Stimulated activated memory B cell treated with anti-CD40 and anti-IgM and Interleukin-4, amounts not matched to agents 10 μg/mL and 1 μg/mL and 100 μg/mL, for 72 hours (primary cell): ENCODE data around the gene SDR39U1.
A peak's percentile ranks its signal among the peaks of the same experiment; 100 is the strongest.
"Not testable (repeated sequence)": the region's sequence is repeated elsewhere in the genome, so short reads cannot be mapped to it uniquely, and the experiment has no call there.

Source experiments
- ATAC-seq: fragments of 150-1000 bp; cut with Tn5 transposase; 2 replicates; pipeline ENCODE4 v1.10.0; 2021
- H3K27ac Mint-ChIP-seq: one replicate; pipeline ENCODE4 v1.8.0; 2022; ENCODE audit warnings: mild to moderate bottlenecking, mixed read lengths
- H3K27me3 Mint-ChIP-seq: one replicate; pipeline ENCODE4 v1.8.0; 2022; ENCODE audit warnings: mixed read lengths
- H3K36me3 Mint-ChIP-seq: one replicate; pipeline ENCODE4 v1.8.0; 2022; ENCODE audit warnings: mixed read lengths
- H3K4me1 Mint-ChIP-seq: one replicate; pipeline ENCODE4 v1.8.0; 2022; ENCODE audit warnings: mixed read lengths
- H3K4me3 Mint-ChIP-seq: one replicate; pipeline ENCODE4 v1.8.0; 2022; ENCODE audit warnings: mild to moderate bottlenecking, moderate library complexity, mixed read lengths
- H3K9me3 Mint-ChIP-seq: one replicate; pipeline ENCODE4 v1.8.0; 2022; ENCODE audit warnings: mixed read lengths

Gene SDR39U1, protein sequence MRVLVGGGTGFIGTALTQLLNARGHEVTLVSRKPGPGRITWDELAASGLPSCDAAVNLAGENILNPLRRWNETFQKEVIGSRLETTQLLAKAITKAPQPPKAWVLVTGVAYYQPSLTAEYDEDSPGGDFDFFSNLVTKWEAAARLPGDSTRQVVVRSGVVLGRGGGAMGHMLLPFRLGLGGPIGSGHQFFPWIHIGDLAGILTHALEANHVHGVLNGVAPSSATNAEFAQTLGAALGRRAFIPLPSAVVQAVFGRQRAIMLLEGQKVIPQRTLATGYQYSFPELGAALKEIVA

DNA sequence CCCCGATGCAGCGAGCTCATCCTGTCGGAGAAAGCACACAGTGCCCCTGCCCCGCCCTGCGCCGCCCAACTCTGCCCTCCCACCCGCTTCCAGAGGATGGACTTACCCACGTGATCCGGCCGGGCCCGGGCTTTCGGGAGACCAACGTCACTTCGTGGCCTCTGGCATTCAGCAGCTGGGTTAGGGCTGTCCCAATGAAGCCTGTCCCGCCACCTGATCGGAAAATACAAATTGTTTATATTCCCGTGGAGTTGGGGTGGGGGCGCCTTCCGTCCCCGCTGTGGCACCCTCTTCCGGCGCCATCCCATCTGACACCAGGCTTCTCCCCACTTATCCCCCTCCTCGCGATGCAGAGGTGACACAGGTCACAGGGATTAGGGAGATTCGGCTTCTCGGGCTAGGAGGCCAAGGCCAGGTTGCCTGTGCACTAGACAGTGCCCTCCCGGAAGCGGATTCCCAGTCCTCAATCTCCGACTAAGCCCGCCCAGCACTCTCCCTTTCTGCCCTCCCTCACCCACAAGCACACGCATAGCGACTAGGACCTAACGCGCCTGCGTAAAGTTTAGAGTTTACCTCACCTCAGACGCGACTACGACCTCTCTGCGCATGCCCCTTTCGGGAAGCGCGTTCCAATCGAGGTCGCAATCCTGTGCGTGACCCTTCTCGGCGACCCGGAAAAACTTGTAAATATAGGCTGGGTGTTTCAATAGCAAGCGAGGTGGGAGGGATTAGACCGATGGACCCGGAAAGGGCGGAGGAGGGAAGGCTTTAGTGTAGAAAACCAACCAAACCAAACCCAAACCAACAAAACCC lies at the start of gene SDR39U1:
SDR39U1 (minus strand) TSS at position 537 of the 813 bp plus-strand sequence; CDS start at position 530, 7 bp downstream.
- peaks cover 55% of the 10 kb centered on the region for H3K4me1 Mint-ChIP-seq
- ATAC-seq: peak; percentile 96

DNA sequence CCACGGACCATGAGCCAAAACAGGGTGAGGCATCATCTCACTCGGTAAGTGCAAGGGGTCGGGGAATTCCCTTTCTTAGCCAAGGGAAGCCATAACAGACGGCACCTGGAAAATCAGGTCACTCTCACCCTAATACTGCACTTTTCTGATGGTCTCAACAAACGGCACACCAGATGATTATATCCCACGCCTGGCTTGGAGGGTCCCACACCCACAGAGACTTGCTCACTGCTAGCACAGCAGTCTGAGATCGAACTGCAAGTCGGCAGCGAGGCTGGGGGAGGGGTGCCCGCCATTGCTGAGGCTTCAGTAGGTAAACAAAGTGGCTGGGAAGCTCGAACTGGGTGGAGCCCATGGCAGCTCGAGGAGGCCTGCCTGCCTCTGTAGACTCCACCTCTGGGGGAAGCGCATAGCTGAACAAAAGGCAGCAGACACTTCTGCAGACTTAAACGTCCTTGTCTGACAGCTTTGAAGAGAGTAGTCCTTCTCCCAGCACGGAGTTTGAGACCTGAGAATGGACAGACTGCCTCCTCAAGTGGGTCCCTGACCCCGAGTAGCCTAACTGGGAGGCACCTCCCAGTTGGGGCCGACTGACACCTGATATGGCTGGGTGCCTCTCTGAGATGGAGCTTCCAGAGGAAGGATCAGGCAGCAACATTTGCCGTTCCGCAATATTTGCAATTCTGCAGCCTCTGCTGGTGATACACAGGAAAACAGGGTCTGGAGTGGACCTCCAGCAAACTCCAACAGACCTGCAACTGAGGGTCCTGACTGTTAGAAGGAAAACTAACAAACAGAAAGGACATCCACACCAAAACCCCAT lies 49.2 kb upstream of the SDR39U1 start:
- not testable (repeated sequence) for H3K4me1 Mint-ChIP-seq, H3K27ac Mint-ChIP-seq, ATAC-seq, H3K9me3 Mint-ChIP-seq, H3K36me3 Mint-ChIP-seq, H3K4me3 Mint-ChIP-seq
- H3K27me3 Mint-ChIP-seq: peaks cover 25% of the 10 kb centered on the region

More for the DNA sequence above, at the start of gene SDR39U1:
- Mint-ChIP-seq H3K36me3 (peaks cover 37% of the 10 kb centered on the region), H3K27me3 (no peaks in the 10 kb centered on the region), H3K9me3 (no peaks in the 10 kb centered on the region), H3K27ac (peak within 1 kb of the TSS; percentile 98), H3K4me3 (peak within 1 kb of the TSS; percentile 88)

DNA sequence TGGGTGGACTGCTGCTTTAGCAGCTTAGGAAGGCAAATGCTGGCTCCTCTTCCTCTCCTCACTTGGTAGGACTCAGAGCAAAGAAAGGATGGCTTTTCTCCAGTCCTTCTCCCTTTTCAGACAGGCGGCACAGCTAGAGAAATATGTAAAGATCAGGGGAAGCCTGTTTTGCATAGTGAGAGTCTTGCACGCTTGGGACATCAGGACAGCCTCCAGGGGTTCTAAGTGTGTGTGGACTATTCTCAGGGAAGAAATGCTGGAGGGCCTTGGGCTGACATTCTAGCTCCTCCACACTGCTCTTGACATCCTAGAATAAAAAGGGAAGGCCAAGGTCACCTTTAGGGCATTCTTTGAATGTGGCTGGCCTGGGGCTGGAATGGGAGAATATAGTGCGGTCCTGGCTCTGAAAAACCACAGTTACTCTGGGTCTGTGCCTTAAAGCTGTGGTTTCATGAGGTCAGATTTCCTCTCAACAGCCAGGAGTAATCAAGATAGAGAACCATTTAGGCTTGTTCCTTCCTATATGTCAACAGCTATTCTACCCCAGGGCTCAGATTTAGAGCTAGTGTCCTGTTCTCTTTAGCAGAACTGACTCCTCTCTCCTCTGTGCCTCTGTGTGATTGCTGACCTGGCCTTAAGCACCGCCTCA lies 41.2 kb upstream of the SDR39U1 start:
- peaks cover 21% of the 10 kb centered on the region for H3K4me1 Mint-ChIP-seq
- no peaks in the 10 kb centered on the region for H3K36me3 Mint-ChIP-seq
- H3K4me3 Mint-ChIP-seq: no peak overlapping the region
- ATAC-seq: peak; percentile 45
- peak overlapping the region; percentile 42 for H3K27ac Mint-ChIP-seq
- H3K27me3 Mint-ChIP-seq: no peaks in the 10 kb centered on the region
- no peaks in the 10 kb centered on the region for H3K9me3 Mint-ChIP-seq

DNA sequence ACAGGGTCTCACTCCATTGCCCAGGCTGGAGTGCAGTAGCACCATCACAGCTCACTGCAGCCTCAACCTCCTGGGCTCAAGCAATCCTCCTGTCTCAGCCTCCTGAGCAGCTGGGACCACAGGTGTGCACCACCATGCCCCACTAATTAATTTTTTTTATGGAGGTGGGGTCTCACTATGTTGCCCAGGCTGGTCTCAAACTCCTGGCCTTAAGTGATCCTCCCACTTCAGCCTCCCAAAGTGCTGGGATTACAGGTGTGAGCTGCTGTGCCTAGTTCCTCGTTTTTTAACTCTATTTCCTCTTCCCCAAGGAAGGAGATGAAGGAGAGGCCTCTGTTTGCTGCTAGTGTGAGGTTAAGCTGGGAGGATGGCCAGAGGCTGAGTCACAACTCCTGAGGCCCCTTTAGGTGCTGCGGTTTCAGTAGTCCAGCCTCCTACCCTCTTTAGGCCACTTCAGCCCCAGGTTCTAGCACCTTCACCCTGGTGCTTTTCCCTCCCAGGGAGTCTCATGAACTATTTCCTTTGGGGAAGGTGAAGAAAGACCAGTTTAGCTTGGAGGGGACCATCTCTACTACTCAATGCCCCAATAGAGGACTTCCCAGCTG lies 40.2 kb upstream of the SDR39U1 start:
- ATAC-seq, H3K27me3 Mint-ChIP-seq, H3K36me3 Mint-ChIP-seq, H3K4me3 Mint-ChIP-seq, H3K9me3 Mint-ChIP-seq: not testable (repeated sequence)
- peak overlapping the region; percentile 42 for H3K27ac Mint-ChIP-seq
- H3K4me1 Mint-ChIP-seq: peaks cover 21% of the 10 kb centered on the region

DNA sequence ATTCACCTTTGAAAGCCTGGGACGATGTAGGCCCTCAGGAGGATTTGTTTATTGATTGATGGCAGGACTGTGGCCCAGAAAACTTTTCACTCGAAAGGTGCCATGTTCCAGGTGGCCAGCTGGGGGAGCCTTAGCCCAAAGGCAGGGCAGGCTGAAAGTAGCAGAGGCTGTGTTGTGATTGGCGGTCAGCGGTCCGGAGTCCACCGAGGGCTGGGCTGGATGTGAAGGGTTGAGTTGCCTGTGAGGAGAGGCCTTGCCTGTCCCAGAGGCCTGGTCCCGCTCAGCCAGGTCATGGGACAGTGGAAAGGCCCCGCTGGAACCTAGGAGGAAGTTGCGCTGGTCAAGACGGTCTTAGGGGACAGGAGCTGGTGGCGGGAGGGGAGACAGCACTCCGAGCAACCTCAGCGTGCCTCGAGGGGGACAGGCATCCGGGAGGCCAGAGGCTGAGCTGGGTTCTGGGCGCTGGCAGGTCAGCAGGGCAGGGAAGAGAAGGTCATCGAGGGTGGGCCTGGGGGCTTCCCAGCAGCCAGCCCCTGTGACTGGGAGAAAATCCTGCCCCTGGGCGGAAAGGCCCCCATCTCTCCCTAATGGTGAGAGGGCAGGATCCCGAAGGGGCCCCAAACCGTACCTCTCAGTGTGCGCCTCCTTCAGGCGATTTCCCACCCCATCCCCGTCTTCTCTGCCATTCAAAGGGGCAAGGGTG lies 39.2 kb upstream of the SDR39U1 start:
- H3K9me3 Mint-ChIP-seq: no peaks in the 10 kb centered on the region
- H3K27ac Mint-ChIP-seq: peak overlapping the region; percentile 71
- no peaks in the 10 kb centered on the region for H3K27me3 Mint-ChIP-seq
- H3K4me1 Mint-ChIP-seq: peaks cover 21% of the 10 kb centered on the region
- ATAC-seq: peak; percentile 89
- no peaks in the 10 kb centered on the region for H3K36me3 Mint-ChIP-seq
- H3K4me3 Mint-ChIP-seq: peak overlapping the region; percentile 68

DNA sequence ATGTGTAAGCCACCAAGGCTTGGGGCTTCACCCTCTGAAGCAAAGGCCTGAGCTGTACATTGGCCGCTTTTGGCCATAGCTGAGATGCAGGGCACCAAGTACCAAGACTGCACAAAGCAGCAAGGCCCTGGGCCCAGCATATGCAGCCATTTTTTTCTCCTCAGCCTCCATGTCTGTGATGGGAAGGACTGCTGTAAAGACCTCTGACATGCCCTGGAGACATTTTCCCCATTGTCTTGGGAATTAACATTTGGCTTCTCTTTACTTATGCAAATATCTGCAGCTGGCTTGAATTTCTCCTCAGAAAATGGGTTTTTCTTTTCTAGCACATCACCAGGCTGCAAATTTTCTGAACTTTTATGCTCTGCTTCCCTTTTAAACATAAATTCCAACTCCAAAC lies 37.4 kb upstream of the SDR39U1 start:
- not testable (repeated sequence) for ATAC-seq, H3K36me3 Mint-ChIP-seq, H3K27me3 Mint-ChIP-seq, H3K27ac Mint-ChIP-seq, H3K4me3 Mint-ChIP-seq, H3K9me3 Mint-ChIP-seq
- peaks cover 21% of the 10 kb centered on the region for H3K4me1 Mint-ChIP-seq

DNA sequence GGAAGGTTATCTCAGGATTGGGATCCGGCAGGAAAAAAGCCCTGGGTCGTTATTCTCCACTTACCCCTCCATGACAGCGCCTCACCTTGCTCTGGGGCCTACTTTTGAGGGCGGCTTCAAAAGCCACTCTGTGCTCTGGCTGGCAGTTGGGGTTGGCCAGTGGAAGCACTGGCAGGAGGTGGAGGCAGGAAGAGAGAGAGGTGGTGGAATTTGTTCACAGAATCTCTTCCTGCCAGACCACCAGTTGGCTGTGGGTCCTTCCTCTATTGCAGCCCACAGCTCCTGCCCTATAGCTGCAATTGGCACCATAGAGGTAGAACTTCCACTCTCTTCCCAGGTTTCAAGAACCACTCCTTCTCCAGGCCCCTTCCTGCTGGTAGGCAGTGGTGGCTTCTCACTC lies 32.7 kb upstream of the SDR39U1 start:
- no peak for ATAC-seq
- Mint-ChIP-seq H3K36me3 (peaks cover 21% of the 10 kb centered on the region), H3K4me3 (no peak overlapping the region), H3K27ac (no peak overlapping the region), H3K4me1 (no peaks in the 10 kb centered on the region), H3K9me3 (no peaks in the 10 kb centered on the region), H3K27me3 (no peaks in the 10 kb centered on the region)

DNA sequence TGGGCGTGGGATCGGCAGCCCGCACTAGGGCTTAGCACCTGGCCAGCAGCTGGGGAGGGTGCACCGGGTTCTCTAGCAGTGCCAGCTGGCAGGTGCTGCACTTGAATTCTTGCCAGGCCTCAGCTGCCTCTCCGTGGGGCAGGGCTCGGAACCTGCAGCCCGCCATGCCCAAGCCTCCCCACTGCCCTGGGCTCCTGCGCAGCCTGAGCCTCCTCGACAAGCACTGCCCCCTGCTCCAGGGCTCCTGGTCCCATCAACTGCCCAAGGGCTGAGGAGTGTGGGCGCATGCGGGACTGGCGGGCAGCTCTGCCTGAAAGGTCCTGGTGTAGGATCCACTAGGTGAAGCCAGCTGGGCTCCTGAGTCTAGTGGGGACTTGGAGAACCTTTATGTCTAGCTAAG lies 30.6 kb upstream of the SDR39U1 start:
- H3K27ac Mint-ChIP-seq: no peak overlapping the region
- H3K4me1 Mint-ChIP-seq: no peaks in the 10 kb centered on the region
- no peak for ATAC-seq
- H3K27me3 Mint-ChIP-seq: no peaks in the 10 kb centered on the region
- no peaks in the 10 kb centered on the region for H3K9me3 Mint-ChIP-seq
- H3K4me3 Mint-ChIP-seq: no peak overlapping the region
- peaks cover 24% of the 10 kb centered on the region for H3K36me3 Mint-ChIP-seq

DNA sequence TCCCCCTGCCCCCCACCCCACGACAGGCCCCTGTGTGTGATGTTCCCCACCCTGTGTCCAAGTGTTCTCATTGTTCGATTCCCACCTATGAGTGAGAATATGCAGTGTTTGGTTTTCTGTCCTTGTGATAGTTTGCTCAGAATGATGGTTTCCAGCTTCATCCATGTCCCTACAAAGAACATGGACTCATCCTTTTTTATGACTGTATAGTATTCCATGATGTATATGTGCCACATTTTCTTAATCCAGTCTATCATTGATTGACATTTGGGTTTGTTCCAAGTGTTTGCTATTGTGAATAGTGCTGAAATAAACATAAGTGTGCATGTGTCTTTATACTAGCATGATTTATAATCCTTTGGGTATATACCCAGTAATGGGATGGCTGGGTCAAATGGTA lies 27.9 kb upstream of the SDR39U1 start:
- not testable (repeated sequence) for H3K4me3 Mint-ChIP-seq, H3K27ac Mint-ChIP-seq, H3K27me3 Mint-ChIP-seq, ATAC-seq, H3K4me1 Mint-ChIP-seq, H3K9me3 Mint-ChIP-seq
- peaks cover 49% of the 10 kb centered on the region for H3K36me3 Mint-ChIP-seq

DNA sequence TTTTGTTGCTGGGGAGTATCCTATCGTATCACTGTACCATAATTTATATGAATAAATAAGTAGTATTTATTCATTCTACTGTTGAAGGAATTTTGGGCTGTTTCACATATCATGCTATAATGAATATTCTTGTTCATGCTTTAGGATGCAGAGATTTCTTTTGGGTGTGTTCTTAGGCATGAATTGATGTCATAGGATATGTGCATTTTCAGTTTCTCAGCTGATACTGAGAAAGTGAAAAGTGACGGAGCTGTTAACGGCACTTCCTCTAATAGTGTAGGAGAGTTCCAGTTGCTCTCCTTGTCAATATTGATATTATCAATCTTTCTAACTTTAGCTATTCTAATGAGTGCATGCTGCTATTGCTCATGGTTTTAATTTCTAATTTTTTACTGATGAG lies 23.2 kb upstream of the SDR39U1 start:
- no peak for ATAC-seq
- Mint-ChIP-seq H3K36me3 (peaks cover 30% of the 10 kb centered on the region), H3K4me1 (peaks cover 19% of the 10 kb centered on the region), H3K27me3 (no peaks in the 10 kb centered on the region), H3K4me3 (no peak overlapping the region), H3K9me3 (no peaks in the 10 kb centered on the region), H3K27ac (no peak overlapping the region)

DNA sequence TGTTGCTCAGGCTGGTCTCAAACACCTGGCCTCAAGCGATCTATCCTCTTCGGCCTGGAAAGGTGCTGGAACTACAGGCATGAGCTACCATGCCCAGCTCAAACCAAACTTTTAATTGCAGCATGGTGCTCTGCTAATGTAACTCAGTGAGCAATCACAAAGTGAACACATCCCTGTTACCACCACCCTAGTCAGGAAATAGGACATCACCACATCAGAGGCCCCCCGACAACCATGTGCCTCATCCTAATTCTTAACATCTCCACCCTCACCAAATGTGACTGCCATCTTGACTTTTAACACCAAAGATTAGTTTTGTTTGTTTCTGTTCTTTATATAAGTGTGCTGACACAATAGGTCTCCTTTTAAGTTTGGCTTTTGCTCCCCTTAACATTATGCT lies 22.8 kb upstream of the SDR39U1 start:
- no peaks in the 10 kb centered on the region for H3K27me3 Mint-ChIP-seq
- ATAC-seq: no peak
- no peak overlapping the region for H3K27ac Mint-ChIP-seq
- no peak overlapping the region for H3K4me3 Mint-ChIP-seq
- peaks cover 19% of the 10 kb centered on the region for H3K4me1 Mint-ChIP-seq
- peaks cover 30% of the 10 kb centered on the region for H3K36me3 Mint-ChIP-seq
- no peaks in the 10 kb centered on the region for H3K9me3 Mint-ChIP-seq

DNA sequence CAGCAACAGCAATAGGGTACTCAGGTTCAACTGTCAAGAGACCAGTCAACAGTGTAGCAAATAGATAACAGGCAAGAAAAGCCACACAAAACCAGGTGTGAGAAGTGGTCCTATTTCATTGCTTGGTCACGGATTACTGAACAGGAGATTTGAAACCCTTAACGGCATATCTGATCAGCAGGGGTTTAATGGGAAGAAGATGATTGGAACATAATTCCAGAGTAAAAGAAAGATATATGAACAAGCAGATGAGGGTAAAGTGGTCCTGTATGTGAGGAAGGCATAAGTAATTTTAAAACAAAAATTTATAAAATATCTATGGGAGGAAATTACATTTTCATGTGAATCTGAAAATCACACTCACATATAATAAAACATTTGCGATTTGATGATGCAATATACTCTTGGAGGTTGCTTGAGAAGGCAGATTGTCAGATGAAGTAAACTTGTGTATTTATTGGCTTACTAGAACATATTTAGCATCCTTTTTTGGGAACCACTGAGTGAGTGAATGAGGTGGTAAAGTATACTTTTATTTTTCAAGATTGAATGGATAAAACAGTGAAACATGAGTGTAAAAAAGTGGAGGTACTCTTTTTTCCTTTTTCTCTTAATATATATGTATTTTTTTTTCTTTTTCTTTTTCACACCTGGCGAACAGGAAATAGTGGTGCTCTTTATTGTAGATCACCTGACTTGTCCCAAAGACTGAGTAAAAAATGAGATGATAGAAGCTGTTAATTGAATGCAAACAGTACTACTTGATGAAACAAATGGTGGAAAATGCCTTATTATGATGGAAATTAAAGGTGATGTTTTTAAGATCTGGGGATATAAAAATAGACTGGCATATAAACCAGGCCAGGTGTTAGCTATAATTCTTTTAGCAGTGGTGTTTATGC lies 21.6 kb upstream of the SDR39U1 start:
- no peak overlapping the region for H3K4me3 Mint-ChIP-seq
- H3K27ac Mint-ChIP-seq: no peak overlapping the region
- H3K4me1 Mint-ChIP-seq: peaks cover 19% of the 10 kb centered on the region
- no peak for ATAC-seq
- H3K9me3 Mint-ChIP-seq: no peaks in the 10 kb centered on the region
- H3K36me3 Mint-ChIP-seq: peaks cover 35% of the 10 kb centered on the region
- H3K27me3 Mint-ChIP-seq: no peaks in the 10 kb centered on the region

DNA sequence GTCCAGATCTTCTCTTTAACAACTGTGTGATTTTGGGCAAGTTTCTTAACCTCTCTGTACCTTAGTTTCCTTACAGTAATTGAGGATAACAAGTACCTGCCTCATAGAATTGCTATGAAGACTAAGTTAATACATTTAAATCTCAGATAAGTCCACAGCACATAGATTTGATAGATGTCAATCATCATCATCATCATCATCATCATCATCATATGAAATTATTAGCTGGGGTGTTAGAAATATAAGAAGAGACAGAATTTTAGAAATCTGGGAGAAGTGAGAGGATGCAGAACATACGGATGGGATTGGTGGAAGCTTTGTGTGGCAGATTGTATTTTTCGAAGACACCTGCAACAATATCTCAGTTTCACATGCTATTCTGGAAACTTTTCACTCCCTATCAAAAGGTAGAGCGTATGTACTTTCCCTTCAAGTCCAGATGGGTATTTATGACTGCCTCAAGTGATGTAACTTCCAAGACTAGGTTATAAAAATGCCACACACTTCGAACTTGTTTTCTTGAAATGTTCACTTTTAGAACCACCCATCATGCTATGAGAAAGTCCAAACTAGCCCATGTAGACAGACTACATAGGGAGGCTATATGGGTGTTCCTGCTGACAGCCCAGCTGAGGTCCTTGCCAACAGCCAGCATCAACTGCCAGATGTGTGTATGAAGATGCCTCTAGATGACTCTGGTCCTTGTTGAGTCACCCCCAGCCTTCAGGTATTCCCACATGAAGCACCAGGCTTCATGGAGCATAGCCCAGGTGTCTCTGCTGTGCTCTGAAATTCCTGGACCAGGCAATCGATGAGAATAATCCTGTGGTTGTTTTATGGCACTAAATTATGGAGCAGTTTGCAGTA lies 20.7 kb upstream of the SDR39U1 start:
- peaks cover 34% of the 10 kb centered on the region for H3K36me3 Mint-ChIP-seq
- H3K9me3 Mint-ChIP-seq: no peaks in the 10 kb centered on the region
- H3K4me3 Mint-ChIP-seq: no peak overlapping the region
- H3K4me1 Mint-ChIP-seq: peaks cover 19% of the 10 kb centered on the region
- no peak overlapping the region for H3K27ac Mint-ChIP-seq
- no peaks in the 10 kb centered on the region for H3K27me3 Mint-ChIP-seq
- ATAC-seq: peak; percentile 50
